ENCODE data around the gene NEK1. TPM values are rescaled to one million over a fixed set of nuclear protein-coding genes. Genes with fewer than 3 reads are reported as not detected.
"Not testable (repeated sequence)": the region's sequence is repeated elsewhere in the genome, so short reads cannot be mapped to it uniquely, and the experiment has no call there.

NEK1 gene
- total and polyA plus RNA-seq, 7 donors, result 3.9 to 19.1 (median 16.1) TPM

DNA sequence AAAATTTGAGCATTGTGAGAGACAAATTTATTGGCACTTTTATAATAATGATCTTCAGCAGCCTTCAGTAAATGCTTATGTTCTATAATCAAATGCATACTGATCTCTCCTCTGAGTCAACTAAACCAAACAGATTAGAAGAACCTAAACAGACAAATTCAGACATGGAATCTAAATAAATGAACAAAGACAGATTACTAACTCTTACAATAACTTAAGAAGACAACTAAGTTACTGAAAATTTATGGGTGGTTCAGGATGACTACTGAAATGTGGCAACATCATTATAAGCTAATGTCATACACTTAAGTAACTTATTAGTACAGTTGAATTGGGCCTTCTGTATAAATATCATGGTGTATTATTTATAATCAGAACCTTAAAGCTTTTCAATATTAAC lies 127.3 kb downstream of the NEK1 start:
- DNase-seq, result no peak
- no peak overlapping the region for H3K4me3 ChIP-seq
- no peak overlapping the region for H3K27ac ChIP-seq
- TF ChIP-seq, protein P1, sequence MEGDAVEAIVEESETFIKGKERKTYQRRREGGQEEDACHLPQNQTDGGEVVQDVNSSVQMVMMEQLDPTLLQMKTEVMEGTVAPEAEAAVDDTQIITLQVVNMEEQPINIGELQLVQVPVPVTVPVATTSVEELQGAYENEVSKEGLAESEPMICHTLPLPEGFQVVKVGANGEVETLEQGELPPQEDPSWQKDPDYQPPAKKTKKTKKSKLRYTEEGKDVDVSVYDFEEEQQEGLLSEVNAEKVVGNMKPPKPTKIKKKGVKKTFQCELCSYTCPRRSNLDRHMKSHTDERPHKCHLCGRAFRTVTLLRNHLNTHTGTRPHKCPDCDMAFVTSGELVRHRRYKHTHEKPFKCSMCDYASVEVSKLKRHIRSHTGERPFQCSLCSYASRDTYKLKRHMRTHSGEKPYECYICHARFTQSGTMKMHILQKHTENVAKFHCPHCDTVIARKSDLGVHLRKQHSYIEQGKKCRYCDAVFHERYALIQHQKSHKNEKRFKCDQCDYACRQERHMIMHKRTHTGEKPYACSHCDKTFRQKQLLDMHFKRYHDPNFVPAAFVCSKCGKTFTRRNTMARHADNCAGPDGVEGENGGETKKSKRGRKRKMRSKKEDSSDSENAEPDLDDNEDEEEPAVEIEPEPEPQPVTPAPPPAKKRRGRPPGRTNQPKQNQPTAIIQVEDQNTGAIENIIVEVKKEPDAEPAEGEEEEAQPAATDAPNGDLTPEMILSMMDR (IDR thresholded peaks at IDR 0.05), result no peak
- no peak for TF ChIP-seq POLR2AphosphoS5 (IDR thresholded peaks at IDR 0.05)
- no peak for TF ChIP-seq POLR2A (IDR thresholded peaks at IDR 0.05)
- no peak for TF ChIP-seq EP300 (IDR thresholded peaks at IDR 0.05)
- H3K4me1 ChIP-seq, result no peaks in the 10 kb centered on the region
- intact Hi-C loops (cut with DNase I), result loop anchor here (5.0 to 10.0 kb wide), 2 partner anchors 220 to 473 kb away; partner anchors contain the start of gene CBR4
- no peaks in the 10 kb centered on the region for H3K9me3 ChIP-seq
- H3K36me3 ChIP-seq, result peaks cover 0 to 4% (median 0%) of the 10 kb centered on the region in 4 donors
- no peaks in the 10 kb centered on the region for H3K27me3 ChIP-seq

DNA sequence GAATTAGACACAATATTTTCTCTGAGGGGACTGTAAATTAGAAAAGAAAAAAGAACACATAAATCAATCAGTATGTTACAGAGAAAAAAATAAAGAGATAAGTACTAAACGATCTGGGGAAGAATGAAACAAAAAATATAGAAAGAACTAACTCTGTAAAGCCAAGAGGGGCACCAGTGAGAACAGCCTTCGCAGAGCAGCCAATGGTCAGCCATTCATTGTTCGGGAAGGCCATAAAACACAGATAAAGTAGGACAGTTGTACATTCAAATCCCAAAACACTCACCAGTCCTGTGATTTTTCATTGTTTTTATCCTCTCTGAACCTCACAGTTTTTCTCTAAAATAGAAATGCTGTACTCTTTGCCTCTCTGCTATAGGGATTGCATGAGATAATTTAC lies 127.9 kb downstream of the NEK1 start:
- no peak for DNase-seq

DNA sequence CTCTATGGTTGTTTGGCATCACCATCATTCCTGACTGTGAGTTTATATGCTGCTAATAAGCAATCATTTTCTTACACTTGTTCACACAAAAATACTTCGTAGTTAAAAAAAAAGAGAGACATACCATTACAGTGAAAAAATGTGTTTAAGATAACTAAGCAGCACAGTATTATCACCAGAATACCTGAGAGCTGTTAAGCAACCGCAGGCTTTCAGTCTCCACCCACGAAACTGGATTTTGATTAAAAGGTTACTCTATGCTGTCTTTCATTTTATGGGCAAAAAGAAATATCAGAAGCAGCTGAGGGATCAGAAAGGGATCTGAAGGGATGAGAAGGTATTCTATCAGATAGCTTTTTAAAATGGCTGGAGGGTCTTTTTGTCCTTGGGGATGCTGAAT lies 148.3 kb downstream of the NEK1 start:
- intact Hi-C loops (cut with DNase I), result no loop called here
- WGBS, 2 donors, result 95 to 97% methylated on average over 3 of the region's 3 CpGs
- Histone ChIP-seq H3K27ac (no peak overlapping the region), H3K27me3 (no peaks in the 10 kb centered on the region), H3K9me3 (no peaks in the 10 kb centered on the region), H3K36me3 (peaks cover 0 to 21% (median 0%) of the 10 kb centered on the region in 4 donors), H3K4me1 (no peaks in the 10 kb centered on the region), H3K4me3 (no peak overlapping the region)
- no peak for DNase-seq
- TF ChIP-seq POLR2A (IDR thresholded peaks at IDR 0.05) (no peak), POLR2AphosphoS5 (IDR thresholded peaks at IDR 0.05) (no peak), EP300 (IDR thresholded peaks at IDR 0.05) (no peak)
- TF ChIP-seq, protein P1 (IDR thresholded peaks at IDR 0.05), result no peak

More for the DNA sequence above, 127.9 kb downstream of the NEK1 start:
- no peaks in the 10 kb centered on the region for H3K4me1 ChIP-seq
- WGBS, 2 donors, result 38 to 64% methylated on average over 3 of the region's 3 CpGs
- no peak overlapping the region for H3K27ac ChIP-seq
- TF ChIP-seq EP300 (IDR thresholded peaks at IDR 0.05) (no peak), POLR2AphosphoS5 (IDR thresholded peaks at IDR 0.05) (no peak), POLR2A (IDR thresholded peaks at IDR 0.05) (no peak)
- TF ChIP-seq, protein P1 (IDR thresholded peaks at IDR 0.05), result no peak
- no peaks in the 10 kb centered on the region for H3K9me3 ChIP-seq
- intact Hi-C loops (cut with DNase I), result loop anchor here (5.0 to 10.0 kb wide), 2 partner anchors 220 to 562 kb away; no protein-coding TSS in a partner anchor
- no peaks in the 10 kb centered on the region for H3K27me3 ChIP-seq
- peaks cover 0 to 4% (median 0%) of the 10 kb centered on the region in 4 donors for H3K36me3 ChIP-seq
- H3K4me3 ChIP-seq, result no peak overlapping the region

DNA sequence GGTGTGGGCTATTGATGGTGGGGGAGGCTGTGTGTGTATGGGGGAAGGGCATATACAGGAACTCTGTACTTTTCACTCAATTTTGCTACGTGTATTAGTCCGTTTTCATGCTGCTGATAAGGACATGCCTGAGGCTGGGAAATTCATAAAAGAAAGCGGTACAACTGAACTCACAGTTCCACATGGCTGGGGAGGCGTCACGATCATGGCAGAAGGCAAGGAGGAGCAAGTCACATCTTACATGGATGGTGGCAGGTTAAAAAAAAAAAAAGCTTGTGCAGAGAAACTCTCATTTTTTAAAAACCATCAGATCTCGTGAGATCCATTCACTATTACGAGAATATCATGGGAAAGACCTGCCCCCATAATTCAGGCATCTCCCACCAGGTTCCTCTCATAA lies 152.3 kb downstream of the NEK1 start:
- TF ChIP-seq EP300 (IDR thresholded peaks at IDR 0.05) (no peak), POLR2A (IDR thresholded peaks at IDR 0.05) (no peak), POLR2AphosphoS5 (IDR thresholded peaks at IDR 0.05) (no peak)
- TF ChIP-seq, protein P1 (IDR thresholded peaks at IDR 0.05), result no peak
- no peaks in the 10 kb centered on the region for H3K4me1 ChIP-seq
- H3K4me3 ChIP-seq, result no peak overlapping the region
- DNase-seq, result no peak
- peaks cover 0 to 21% (median 0%) of the 10 kb centered on the region in 4 donors for H3K36me3 ChIP-seq
- 96 to 97% methylated on average over 7 of the region's 7 CpGs for WGBS, 2 donors
- intact Hi-C loops (cut with DNase I), result no loop called here
- no peaks in the 10 kb centered on the region for H3K9me3 ChIP-seq
- no peak overlapping the region for H3K27ac ChIP-seq
- H3K27me3 ChIP-seq, result no peaks in the 10 kb centered on the region

DNA sequence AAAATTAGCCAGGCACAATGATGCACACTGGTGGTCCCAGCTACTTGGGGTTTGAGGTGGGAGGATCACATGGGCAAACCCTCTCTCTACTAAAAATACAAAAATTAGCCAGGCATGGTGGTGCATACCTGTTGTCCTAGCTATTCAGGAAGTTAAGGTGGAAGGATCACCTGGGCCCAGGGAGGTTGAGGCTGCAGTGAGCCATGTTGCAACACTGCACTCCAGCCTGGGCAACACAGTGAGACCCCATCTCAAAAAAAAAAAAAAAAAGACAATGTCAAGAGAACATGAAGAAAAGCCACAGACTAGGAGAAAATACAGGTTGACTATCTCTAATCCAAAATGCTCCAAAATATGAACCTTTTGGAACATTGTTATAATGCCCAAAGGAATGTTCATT lies 153.8 kb downstream of the NEK1 start:
- Histone ChIP-seq H3K27me3 (no peaks in the 10 kb centered on the region), H3K36me3 (peaks cover 0 to 21% (median 0%) of the 10 kb centered on the region in 4 donors), H3K4me1 (no peaks in the 10 kb centered on the region), H3K27ac (no peak overlapping the region), H3K4me3 (no peak overlapping the region), H3K9me3 (no peaks in the 10 kb centered on the region)
- intact Hi-C loops (cut with DNase I), result no loop called here
- TF ChIP-seq, protein P1 (IDR thresholded peaks at IDR 0.05), result no peak
- DNase-seq, result no peak

DNA sequence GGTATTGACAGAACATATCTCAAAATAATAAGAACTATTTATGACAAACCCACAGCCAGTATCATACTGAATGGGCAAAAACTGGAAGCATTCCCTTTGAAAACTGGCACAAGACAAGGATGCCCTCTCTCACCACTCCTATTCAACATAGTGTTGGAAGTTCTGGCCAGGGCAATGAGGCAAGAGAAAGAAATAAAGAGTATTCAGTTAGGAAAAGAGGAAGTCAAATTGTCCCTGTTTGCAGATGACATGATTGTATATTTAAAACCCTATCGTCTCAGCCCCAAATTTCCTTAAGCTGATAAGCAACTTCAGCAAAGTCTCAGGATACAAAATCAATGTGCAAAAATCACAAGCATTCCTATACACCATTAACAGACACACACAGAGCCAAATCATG lies 159.7 kb downstream of the NEK1 start:
- H3K9me3 ChIP-seq; intact Hi-C loops (cut with DNase I); H3K27ac ChIP-seq; H3K4me3 ChIP-seq; DNase-seq; H3K4me1 ChIP-seq; H3K27me3 ChIP-seq: not testable (repeated sequence)
- H3K36me3 ChIP-seq, result peaks cover 0 to 14% (median 2%) of the 10 kb centered on the region in 4 donors
- WGBS, 2 donors, result 69 to 74% methylated on average over 1 of the region's 1 CpG

DNA sequence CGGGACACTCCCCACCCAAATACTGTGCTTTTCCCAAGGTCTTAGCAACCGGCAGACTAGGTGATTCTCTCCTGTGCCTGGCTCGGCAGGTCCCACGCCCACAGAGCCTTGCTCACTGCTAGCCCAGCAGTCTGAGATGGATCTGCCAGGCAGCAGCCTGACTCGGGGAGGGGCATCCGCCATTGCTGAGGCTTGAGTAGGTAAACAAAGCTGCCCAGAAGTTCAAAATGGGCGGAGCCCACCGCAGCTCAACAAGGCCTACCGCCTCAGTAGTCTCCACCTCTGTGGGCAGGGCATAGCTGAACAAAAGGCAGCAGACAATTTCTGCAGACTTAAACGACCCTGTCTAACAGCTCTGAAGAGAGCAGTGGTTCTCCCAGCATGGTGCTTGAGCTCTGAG lies 163.4 kb downstream of the NEK1 start:
- DNase-seq; H3K4me1 ChIP-seq; H3K9me3 ChIP-seq; H3K4me3 ChIP-seq; intact Hi-C loops (cut with DNase I); H3K27me3 ChIP-seq; H3K27ac ChIP-seq: not testable (repeated sequence)
- 87 to 88% methylated on average over 10 of the region's 10 CpGs for whole genome bisulfite sequencing, 2 donors
- H3K36me3 ChIP-seq, result peaks cover 0 to 37% (median 4%) of the 10 kb centered on the region in 4 donors
